GM19238 (cell line): ENCODE measurements around the gene GNG2.
"Not testable (repeated sequence)": the region's sequence is repeated elsewhere in the genome, so short reads cannot be mapped to it uniquely, and the experiment has no call there.

Experiments
- DNase-seq: peaks from one replicate; pipeline ENCODE4 v3.0.0; 2011; ENCODE audit warnings: low spot score; ENCODE audit not compliant: insufficient read length

The GNG2 gene

DNA sequence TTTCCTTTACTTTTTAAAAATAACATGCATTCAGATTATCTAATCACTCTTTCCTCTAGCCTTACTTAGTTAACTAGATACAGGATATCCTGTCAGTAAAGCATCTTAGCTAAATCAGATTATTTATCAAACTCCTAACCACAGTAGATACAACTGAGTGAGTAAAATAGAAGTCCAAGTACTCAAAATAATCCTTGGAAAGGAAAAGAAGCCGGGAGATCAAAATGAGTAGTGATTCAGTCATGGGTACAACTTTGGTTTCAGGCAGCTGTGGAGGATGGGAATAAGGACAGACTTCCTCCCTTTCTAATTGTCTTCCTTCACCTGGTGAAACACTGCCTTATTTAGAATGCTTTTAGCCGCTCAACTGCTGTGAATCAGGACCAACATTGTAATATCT is 29.4 kb downstream of the GNG2 start:
- no peak for DNase-seq

DNA sequence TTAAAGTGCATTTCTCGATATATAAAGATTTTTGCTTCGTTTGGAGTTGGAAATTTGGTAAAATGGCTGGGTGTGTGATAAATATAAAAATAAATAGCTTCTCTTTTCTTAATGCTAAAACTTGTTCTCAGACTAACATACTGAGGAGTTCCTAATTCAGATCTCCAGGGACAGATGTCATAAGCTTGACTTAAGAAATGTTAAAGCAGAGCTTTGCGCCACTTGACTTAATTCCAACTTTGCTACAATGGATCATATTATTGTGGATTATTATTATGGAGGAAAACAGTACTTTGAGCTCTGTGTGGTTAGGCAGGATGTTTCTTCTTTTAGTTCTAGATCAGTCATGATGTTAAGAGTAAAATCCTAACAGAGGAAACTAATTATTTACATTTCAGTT is 33.8 kb downstream of the GNG2 start:
- no peak for DNase-seq

DNA sequence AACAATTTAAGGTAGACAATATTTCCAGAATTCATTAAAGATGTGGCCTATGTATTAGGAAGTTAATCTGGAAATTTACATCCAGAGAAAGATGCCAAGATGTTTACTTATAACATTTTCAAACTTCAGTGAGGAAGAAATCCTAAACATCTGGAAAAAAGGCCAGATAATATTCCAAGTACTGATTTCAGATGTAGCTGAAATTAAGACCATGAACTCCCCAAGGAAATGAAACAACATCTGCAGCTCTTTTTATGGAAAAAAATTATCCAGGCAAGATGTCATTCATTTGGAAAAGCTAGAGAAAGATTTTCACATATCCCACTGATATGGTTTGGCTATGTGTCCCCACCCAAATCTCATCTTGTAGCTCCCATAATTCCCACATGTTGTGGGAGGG is 35.0 kb downstream of the GNG2 start:
- no peak for DNase-seq

DNA sequence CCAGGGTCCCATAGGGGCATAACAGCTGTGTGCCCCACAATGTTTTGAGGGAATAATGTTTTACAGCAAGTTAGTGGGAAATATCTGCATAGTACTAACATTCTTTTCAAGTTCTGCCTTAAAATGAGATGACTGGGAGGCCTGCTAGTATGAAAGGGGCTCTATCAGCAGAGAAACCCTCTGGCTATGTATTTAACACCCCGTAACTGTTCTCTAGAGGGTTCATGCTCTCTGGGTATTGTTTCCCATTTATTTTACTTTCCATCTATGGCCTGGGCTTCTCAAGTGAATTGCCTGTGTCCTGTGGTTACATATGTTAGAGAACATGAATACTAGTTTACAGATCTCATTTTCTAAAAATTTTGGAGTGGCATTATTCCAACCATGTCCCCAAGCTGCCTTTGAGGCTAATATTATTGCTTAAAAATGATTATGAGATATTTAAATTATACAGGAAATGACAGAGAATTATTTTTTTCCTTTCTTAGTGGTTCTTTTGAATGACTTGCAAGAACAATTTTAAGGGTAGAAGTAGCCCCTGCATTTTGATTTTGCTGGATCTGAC is 37.5 kb downstream of the GNG2 start:
- DNase-seq: no peak

DNA sequence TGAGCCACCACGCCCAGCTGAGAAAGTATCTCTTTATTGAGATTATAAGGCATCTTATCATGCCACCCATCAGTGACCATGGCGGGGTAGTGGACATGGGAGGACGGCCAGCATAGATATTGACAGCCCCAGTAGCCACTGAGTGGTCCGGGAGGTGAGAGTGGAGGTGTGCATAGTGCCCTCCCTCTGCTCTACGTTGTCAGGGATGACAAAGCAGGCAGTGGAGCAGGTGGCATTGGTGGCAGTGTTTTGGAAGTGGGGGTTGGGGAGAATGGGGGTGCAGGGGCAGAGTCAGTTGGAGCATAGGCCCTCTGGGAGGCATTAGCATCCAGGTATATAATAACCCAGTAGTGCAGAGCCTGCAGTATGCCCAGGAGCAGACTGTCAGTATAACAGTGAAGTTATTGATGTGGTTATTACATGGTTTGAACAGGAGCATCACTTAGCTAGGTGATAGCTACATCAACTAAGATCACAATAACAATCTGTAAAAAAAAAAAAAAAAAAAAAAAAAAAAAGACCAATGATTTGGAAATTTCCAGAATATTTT is 41.1 kb downstream of the GNG2 start:
- no peak for DNase-seq

DNA sequence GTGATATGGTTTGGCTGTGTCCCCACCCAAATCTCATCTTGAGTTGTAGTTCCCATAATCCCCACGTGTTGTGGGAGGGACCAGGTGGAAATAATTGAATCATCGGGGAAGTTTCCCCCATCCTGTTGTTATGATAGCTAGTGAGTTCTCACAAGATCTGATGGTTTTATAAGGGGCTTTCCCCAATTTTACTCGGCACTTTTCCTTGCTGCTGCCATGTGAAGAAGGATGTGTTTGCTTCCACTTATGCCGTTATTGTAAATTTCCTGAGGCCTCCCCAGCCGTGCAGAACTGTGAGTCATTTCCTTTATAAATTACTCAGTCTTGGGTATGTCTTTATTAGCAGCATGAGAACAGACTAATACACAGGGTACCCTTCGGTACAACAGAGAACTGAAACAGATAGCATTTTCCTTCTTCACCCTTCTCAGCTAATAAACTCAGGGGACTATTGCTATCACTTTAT is 45.3 kb downstream of the GNG2 start:
- DNase-seq: not testable (repeated sequence)

DNA sequence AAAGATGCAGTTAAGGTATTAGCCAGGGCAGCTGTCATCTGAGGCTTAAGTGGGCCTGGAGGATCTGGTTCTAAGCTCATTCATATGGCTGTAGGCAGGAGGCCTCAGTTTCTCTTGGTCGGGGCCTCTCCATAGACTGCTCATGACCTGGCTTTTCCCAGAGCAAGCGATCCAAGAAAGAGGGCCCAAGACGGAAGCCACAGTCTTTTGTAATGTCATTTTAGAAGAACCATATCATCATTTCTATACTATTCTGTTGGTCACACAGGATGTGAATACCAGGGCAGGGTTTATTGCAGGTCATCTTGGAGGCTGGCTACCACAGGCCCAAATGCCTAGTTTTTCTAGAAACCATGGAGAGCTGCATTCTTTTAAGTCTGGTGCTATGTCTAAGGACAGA is 47.7 kb downstream of the GNG2 start:
- DNase-seq: no peak

DNA sequence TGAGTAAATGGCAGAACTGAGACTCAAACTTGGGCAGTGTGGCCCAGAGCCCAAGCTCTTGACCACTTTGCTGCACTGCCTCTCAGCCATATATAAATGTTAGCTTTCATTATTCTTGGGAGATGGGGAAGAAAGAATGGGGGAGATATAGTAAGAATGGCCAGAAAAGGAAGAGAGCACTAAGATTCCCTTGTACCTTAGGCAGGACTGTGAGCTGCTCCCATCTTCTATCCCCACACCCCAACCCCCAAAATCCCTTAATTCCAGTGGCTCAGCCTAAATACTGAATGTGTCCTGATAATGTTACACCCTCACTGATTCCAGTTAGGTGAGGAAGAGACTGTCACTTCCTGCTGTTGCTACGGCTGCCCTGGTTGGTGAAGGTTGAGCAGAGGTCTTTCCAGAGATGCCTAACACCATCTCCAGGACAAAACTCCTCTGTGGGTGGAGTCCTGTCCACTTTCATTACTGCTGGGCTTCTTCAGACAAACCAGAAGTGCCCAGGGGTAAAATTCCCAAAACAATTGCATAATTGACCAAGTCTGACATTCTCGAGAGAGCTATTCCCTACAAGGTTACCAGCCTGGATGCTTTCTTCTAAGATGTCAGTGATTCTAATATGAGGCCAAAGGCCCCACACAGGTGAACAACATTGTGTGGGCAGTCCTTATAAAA is 51.8 kb downstream of the GNG2 start:
- DNase-seq: no peak

DNA sequence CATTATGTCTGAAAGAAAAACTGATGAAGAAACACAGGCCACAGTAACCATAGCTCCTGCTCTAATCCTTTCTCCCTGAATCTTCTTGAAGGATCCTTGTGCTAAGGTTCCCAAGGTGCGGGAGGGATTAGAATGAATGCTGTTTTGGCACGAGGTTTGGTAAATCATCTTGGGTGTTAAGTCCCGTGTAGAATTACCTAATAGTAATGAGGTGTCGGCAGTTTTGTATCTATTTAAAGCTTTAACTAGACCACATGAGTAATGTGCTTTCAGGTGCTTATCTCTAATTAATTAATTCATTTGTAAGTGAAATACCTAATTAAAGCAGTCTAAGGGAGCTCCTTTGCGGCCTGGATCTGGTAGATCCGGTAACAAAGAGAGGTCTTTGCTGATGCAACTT is 53.9 kb downstream of the GNG2 start:
- no peak for DNase-seq

DNA sequence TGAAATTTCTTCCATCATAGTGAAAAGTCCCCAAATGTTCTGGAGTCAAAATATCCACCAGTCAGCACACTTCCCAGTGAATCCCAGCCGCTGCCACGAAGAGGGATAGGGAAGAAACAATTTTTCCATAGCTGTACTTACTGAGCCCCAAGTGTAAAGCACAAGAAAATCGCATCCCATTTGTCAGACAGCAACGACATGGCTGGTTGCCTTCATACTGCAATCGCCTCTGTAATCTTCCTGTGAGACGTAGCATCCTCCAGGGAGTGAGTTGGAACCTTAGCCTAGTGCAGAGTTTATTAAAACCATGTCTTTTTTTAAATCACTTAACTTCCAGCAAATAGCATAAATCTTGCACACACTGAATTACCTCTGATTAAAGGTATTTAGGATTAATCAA is 56.8 kb downstream of the GNG2 start:
- DNase-seq: no peak

DNA sequence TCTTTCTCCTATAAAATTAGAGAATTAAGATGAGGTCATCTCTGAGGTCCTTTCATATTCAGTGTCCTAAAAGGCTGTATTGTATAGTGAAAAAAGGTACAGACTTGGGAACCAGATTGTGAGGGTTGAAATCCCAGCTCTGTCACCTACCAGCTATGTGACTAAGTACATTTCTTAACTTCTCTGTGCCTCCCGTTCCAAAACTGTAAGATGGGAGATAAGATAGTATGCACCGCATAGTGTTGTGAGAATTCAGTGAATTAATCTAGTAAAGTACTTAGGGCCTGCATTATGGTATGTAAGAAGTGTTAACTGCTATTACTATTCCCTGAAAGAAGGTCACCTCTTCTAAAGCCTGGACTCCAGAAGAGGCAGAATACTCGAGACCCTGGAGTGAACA is 60.6 kb downstream of the GNG2 start:
- DNase-seq: no peak

DNA sequence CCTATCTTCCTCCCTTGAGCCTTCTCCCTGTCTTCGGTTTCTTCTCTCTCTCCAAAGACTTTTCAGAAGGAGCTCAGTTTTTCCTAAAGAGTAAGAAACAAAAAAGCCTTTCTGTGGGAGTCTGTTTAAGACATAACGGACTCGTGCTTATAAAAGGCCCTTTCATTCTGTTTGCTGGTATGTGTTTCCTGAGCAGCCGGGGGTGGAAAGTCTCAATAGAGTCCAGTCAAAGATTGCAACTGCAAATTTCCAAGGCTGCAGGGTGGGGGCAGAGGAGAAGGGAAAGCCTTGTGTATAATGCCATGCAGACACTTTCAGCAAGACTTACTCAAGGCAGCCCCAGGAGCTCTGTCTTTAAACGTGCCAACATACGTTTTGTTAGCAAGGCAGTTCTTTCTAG is 62.2 kb downstream of the GNG2 start:
- no peak for DNase-seq

DNA sequence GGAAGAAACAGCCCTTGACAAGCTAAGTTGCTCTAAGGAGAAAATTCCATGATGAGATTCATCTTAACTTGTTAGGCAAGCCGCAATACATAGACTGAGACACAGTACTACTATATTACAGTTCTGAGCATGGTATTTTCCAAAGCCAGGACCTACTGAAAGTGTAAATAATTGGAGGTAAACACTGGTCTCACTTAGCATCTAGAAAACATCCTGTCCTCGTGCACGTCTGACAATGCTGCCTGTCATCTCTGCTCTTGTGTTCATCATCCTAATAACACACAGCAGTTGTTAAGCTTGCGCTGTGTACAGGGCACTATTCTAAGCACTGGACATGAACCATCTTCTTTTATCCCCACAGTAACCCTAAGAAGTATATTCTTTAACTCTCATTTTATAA is 64.2 kb downstream of the GNG2 start:
- no peak for DNase-seq

DNA sequence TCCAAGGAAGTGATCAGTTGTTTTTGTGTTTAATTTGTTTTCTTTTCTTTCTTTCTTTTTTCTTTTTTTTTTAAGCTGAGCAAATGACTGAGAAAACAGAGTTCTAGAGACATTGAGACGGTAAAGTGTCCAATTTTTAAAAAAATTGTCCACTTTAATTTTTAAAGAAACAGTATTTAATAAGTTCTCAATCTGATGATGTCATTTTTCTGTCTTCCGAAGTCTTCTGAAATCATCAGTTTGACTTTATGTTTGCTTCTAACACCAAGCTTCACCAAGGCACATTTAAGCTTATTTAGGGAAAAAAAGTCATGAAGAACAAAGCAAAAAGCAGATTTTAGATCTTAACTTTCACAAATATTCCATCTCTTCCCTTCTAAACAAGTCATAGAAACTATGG is 65.6 kb downstream of the GNG2 start:
- no peak for DNase-seq

DNA sequence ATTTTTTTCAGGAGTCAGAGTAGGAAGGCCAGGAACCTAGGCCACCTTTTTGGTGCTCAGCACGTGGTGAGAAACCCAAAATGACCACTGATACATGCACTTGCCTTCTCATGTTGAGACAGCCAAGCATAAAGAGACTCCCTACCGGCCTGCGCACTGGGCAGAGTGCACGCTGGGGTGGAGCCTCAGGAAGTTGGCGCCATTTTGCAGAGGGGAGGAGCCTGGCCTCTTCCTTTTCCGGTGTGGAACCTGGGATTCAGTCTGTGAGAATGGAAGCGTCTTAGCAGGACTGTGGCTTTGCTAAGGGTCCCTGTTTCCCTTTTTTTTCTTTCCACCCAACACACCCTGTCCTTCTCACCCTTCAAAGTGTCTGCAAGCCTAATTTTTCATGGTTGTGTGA is 66.0 kb downstream of the GNG2 start:
- no peak for DNase-seq

DNA sequence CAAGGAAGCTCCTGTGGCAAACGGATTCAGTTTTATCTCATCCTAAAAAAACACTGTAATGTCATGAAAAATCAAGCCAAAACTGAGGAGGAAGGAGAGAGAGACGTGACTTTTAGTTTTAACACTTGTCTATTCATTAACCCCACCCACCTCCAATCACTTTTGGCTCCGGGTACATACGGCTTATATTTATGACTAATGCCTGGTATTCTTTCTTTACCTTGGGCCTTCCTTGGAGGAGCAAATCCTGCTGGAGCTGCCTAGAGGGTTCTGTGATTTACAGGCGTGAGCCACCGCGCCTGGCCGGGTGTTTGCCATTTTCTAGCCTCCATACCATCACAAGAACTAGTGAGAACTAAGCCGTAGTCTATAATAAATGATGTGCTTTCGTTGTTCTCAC is 68.2 kb downstream of the GNG2 start:
- DNase-seq: no peak

DNA sequence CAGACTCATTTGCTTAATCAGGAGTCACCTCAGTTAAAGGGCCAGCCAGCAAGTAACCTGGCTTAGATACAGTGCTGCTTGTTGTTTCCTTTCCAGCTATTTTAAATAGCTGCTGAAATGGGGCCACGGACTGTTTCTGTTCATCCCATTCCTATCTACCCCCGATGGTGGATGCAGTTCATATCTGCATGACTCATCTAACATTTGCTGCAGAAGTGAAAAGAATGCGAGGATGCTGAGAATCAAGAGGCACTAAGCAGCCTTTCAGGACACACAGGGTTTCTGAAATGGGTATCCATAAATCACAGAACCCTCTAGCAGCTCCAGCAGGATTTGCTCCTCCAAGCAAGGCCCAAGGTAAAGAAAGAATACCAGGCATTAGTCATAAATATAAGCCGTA is 68.8 kb downstream of the GNG2 start:
- DNase-seq: no peak

DNA sequence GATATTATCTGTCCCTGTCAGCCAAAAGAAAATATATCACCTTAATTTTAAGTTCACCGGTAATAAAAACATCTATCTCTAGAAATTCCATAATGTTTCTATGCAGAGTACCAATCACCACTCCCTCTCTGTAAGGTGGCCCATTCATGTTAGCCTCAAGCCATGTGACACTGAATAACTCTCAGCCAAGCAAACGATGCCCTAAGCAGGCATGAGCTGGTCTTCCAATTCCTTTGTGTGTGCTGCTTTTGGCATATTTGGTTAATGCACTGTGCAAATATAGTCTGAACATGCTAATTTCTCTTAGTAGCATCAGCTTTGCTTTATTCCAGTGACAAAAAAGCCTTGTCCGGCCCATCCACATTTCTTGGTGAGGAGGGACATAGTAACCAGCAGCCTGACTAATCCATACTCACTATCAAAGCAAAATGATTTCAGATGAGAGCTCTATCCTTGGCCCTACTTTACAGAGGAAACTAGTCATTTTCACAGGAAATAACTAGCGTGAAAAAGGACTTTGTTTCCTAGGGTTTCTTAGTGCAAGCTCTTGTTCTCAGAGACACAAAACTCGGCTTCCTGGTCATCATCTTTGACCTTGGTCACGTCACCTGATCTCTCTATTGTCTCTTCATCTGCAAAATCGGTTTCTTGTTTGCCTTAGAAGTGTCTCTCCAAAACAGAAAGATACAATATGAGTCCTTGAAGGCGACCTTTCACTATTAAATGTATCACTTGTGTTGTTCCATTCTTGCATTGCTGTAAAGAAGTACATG is 69.7 kb downstream of the GNG2 start:
- no peak for DNase-seq

DNA sequence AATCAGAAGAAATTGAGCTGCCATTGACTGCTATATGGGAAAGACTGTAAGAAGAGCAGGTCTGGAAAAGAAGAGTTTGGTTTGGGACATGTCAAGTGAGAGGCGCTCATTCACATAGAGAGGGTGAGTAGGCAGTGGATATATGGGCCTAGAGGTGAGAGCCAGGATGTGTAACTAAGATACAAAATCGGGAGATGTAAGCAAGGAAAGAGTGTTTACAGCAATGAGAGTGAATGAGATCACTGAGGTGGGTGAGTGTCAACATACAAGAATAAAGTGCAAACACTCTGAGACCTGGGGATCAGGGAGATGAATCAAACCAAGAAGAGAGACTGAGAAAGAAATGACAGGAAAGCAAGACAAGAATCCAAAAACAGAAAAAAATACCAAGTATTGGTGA is 70.9 kb downstream of the GNG2 start:
- no peak for DNase-seq

DNA sequence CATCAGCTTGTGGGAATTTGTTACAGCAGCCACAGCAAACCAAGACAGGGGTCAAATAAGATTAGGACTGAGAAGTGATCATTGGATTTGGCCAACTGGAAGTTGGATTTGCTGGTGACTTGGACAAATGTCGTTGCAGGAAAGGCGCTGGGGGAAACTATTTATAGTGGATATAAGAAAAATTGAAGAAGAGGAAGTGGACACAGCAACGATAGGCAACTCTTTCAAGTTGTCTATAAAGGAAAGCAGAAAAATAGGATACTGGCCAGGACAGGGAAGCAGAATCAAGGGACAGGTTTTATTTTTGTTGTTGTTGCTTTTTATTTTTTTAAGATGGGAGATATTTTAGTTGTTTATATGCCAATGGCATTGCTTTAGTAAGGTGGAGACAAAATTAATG is 72.8 kb downstream of the GNG2 start:
- no peak for DNase-seq

DNA sequence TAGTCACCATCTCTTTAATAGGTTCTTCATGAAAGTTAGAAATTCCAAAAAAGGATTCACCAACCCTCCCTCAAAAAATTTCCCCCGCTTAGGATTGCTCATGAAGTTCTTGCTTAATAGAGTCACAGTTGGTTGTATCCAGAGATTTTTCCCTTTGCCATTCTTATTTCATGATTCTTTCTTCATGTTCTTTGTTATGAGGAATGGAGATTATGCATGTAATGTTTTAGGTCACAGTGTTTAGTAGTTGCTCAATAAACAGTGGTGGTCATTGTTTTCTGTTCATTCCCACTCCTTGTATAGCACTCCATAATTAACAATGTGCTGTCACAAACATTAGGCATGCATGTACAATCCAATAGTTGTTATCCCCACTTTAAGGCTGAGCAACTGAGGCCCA is 77.7 kb downstream of the GNG2 start:
- DNase-seq: no peak

DNA sequence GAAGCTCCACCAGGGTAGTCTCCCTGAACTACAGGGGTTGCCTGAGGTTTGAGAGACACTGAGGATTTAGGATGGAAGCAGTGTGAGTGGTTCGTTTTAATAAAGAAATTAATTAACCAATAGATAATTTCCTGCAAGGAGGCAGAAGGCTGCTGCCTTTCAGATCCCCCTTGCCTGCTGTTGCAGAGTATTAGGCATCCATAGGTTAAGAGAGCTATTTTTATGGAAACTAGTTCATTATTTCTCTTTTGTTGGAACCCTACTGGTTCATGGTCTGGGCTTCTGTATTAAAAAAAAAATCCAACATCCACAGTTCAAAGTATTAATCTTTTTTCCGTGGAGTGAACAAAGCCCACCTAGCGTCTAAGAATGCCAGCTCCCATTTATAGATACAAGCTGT is 78.4 kb downstream of the GNG2 start:
- no peak for DNase-seq

DNA sequence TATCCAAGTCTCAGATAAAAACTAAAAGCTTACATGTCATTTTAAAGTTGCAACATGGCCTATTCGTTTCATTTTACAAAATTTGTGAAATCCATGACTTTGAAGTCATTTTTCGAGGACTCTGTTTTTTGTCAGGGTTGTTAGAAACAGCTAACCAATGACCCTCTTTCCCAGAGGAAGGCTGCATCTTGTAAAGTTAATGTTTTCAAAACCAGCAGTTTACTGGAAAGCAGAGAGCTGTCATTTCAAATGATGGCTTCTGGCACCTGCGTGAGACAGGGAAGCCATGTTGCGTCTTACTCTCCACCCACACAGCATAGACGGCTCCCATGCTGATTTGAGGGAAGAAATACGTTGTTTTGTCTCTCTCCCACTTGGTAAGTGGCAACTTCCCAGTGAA is 78.8 kb downstream of the GNG2 start:
- DNase-seq: no peak
